Neural progenitor cell (in vitro differentiated cells): ENCODE measurements around the gene SIRT6. TPM values are rescaled to one million over a fixed set of nuclear protein-coding genes. Genes with fewer than 3 reads are reported as not detected.

Experiments
- DNase-seq: peaks from one replicate; pipeline ENCODE4 v3.0.0-alpha.2; 2016; ENCODE audit warnings: low spot score
- H2AFZ ChIP-seq: fragments of 200-600 bp; sonication (generic); replicated peaks from 2 replicates; pipeline ENCODE4 v1.6.1; 2016; ENCODE audit warnings: antibody characterized with exemption
- H3F3A ChIP-seq: fragments of 200-600 bp; sonication (generic); 2 replicates; pipeline ENCODE4 v1.6.1; 2016; ENCODE audit warnings: antibody characterized with exemption, low read depth
- H3K27ac ChIP-seq: fragments of 200-600 bp; sonication (generic); 2 replicates; pipeline ENCODE4 v1.5.1; 2016; ENCODE audit warnings: mild to moderate bottlenecking
- H3K27me3 ChIP-seq: fragments of 200-600 bp; sonication (generic); 2 replicates; pipeline ENCODE4 v1.6.1; 2016; ENCODE audit warnings: mild to moderate bottlenecking, moderate library complexity
- H3K36me3 ChIP-seq: fragments of 200-600 bp; sonication (generic); 2 replicates; pipeline ENCODE4 v1.5.1; 2016
- H3K4me1 ChIP-seq: fragments of 200-600 bp; sonication (generic); 2 replicates; pipeline ENCODE4 v1.6.1; 2016; ENCODE audit warnings: mixed run types
- H3K4me2 ChIP-seq: fragments of 200-600 bp; sonication (generic); 2 replicates; pipeline ENCODE4 v1.6.1; 2016
- H3K4me3 ChIP-seq: fragments of 200-600 bp; sonication (generic); 2 replicates; pipeline ENCODE4 v1.5.1; 2016
- H3K79me2 ChIP-seq: fragments of 200-600 bp; sonication (generic); 2 replicates; pipeline ENCODE4 v1.6.1; 2016; ENCODE audit warnings: low read depth
- H3K9ac ChIP-seq: fragments of 200-600 bp; sonication (generic); 2 replicates; pipeline ENCODE4 v1.6.1; 2016
- H3K9me3 ChIP-seq: fragments of 200-600 bp; sonication (generic); 2 replicates; pipeline ENCODE4 v1.5.1; 2016; ENCODE audit warnings: low read depth
- H4K20me1 ChIP-seq: fragments of 200-600 bp; sonication (generic); 2 replicates; pipeline ENCODE4 v1.6.1; 2016; ENCODE audit warnings: low read depth
- H3K27ac Mint-ChIP-seq: 3 replicates; pipeline ENCODE4 v1.8.0; 2021; ENCODE audit warnings: mixed read lengths
- H3K27me3 Mint-ChIP-seq: 2 replicates; pipeline ENCODE4 v1.8.0; 2022; ENCODE audit warnings: low read depth, mild to moderate bottlenecking, inconsistent platforms, moderate library complexity, mixed read lengths; ENCODE audit not compliant: insufficient read depth
- H3K36me3 Mint-ChIP-seq: 3 replicates; pipeline ENCODE4 v1.8.0; 2021; ENCODE audit warnings: mixed read lengths
- H3K4me1 Mint-ChIP-seq: 3 replicates; pipeline ENCODE4 v1.8.0; 2021; ENCODE audit warnings: mixed read lengths
- H3K4me3 Mint-ChIP-seq: 3 replicates; pipeline ENCODE4 v1.8.0; 2021; ENCODE audit warnings: mild to moderate bottlenecking, moderate library complexity, mixed read lengths
- H3K9me3 Mint-ChIP-seq: 3 replicates; pipeline ENCODE4 v1.8.0; 2020; ENCODE audit warnings: mixed read lengths
- CTCF ChIP-seq: fragments of 200-600 bp; sonication (generic); IDR thresholded peaks from 2 replicates; pipeline ENCODE4 v1.5.1; 2017; ENCODE audit warnings: antibody characterized with exemption, mild to moderate bottlenecking
- EZH2 ChIP-seq: fragments of 200-600 bp; sonication (generic); IDR thresholded peaks from 2 replicates; pipeline ENCODE4 v1.6.1; 2017; ENCODE audit warnings: antibody characterized with exemption, mild to moderate bottlenecking, moderate library complexity
- EZH2phosphoT487 ChIP-seq: fragments of 200-600 bp; sonication (generic); IDR thresholded peaks from 2 replicates; pipeline ENCODE4 v1.6.1; 2017; ENCODE audit warnings: antibody characterized with exemption
- small RNA-seq: library from RNA; depleted of rRNA; stranded (forward); fragments of <200 nt; gene quantifications from one replicate; pipeline ENCODE3, GENCODE V24; 2015
- total RNA-seq: library from RNA; depleted of rRNA; stranded (reverse); fragments of >200 nt; gene quantifications from 2 replicates; pipeline ENCODE4 v1.2.3, GENCODE V29; 2015; ENCODE audit warnings: low replicate concordance

The SIRT6 gene
- total RNA-seq, 1 donor from 2014 or later = 20.1 TPM

GRCh38 chr19:4124638-4125037 lies 57.7 kb downstream of the SIRT6 start:
- H3K79me2 ChIP-seq = peaks cover 39% of the 10 kb centered on the region
- DNase-seq = peak; percentile 19
- TF ChIP-seq EZH2phosphoT487 (no peak), CTCF (no peak), EZH2 (no peak)
- H3K4me2 ChIP-seq = peak overlapping the region; percentile 95
- H3F3A ChIP-seq = no peaks in the 10 kb centered on the region
- peaks cover 14% of the 10 kb centered on the region for H3K4me1 Mint-ChIP-seq
- H3K4me3 ChIP-seq = peak overlapping the region; percentile 99
- H3K27ac ChIP-seq = no peak overlapping the region
- peak overlapping the region; percentile 83 for H3K4me3 Mint-ChIP-seq
- H3K36me3 Mint-ChIP-seq = peaks cover 2% of the 10 kb centered on the region
- H3K9ac ChIP-seq = no peak overlapping the region
- H3K9me3 Mint-ChIP-seq = no peaks in the 10 kb centered on the region
- no peaks in the 10 kb centered on the region for H3K27me3 ChIP-seq
- peak overlapping the region; percentile 99 for H2AFZ ChIP-seq
- H3K9me3 ChIP-seq = no peaks in the 10 kb centered on the region
- no peaks in the 10 kb centered on the region for H3K36me3 ChIP-seq
- peaks cover 25% of the 10 kb centered on the region for H4K20me1 ChIP-seq
- H3K27ac Mint-ChIP-seq = peak overlapping the region; percentile 29
- H3K4me1 ChIP-seq = peaks cover 10% of the 10 kb centered on the region
- peaks cover 6% of the 10 kb centered on the region for H3K27me3 Mint-ChIP-seq

Small RNA genes within 50 kb of the gene (small RNA-seq; reads per million reads assigned to genes)
- gene RF00017 = not detected

Other genes with a start within 250 kb of the SIRT6 start
- gene NMRK2, start 249.5 kb downstream of the SIRT6 start, total RNA-seq = 0.77 and 1.1 TPM in 2 replicates
- 33.7 and 96.6 TPM in 2 replicates for gene DAPK3, start 211.5 kb downstream of the SIRT6 start, total RNA-seq
- 1,288 and 2,841 TPM in 2 replicates for gene EEF2, start 197.1 kb downstream of the SIRT6 start, total RNA-seq
- 17.0 and 34.1 TPM in 2 replicates for gene PIAS4, start 174.8 kb downstream of the SIRT6 start, total RNA-seq
- gene ZBTB7A, start 115.7 kb downstream of the SIRT6 start, total RNA-seq = 4.0 and 10.0 TPM in 2 replicates
- 69.7 and 176 TPM in 2 replicates for gene MAP2K2, start 58.4 kb downstream of the SIRT6 start, total RNA-seq
- 0.06 TPM in 1 of 2 replicates, not detected in the other for gene CREB3L3, start 28.9 kb downstream of the SIRT6 start, total RNA-seq
- 0.15 and 2.3 TPM in 2 replicates for gene ANKRD24, start 126 bp upstream of the SIRT6 start, total RNA-seq
- not detected in 2 replicates for gene EBI3, start 47.0 kb upstream of the SIRT6 start, total RNA-seq
- gene YJU2, start 64.5 kb upstream of the SIRT6 start, total RNA-seq = 8.7 and 17.5 TPM in 2 replicates
- 0.34 TPM in 1 of 2 replicates, not detected in the other for gene SHD, start 96.7 kb upstream of the SIRT6 start, total RNA-seq
- 0.19 and 1.3 TPM in 2 replicates for gene TMIGD2, start 119.8 kb upstream of the SIRT6 start, total RNA-seq
- 48.3 and 104 TPM in 2 replicates for gene FSD1, start 122.0 kb upstream of the SIRT6 start, total RNA-seq
- gene STAP2, start 156.3 kb upstream of the SIRT6 start, total RNA-seq = 5.7 and 6.8 TPM in 2 replicates
- 10.6 and 30.4 TPM in 2 replicates for gene MPND, start 161.0 kb upstream of the SIRT6 start, total RNA-seq
- 25.3 and 87.0 TPM in 2 replicates for gene SH3GL1, start 218.0 kb upstream of the SIRT6 start, total RNA-seq
- gene CHAF1A, start 220.1 kb upstream of the SIRT6 start, total RNA-seq = 37.5 and 82.1 TPM in 2 replicates